Endothelial cell of umbilical vein (primary cell): ENCODE results near the gene OR2AG1.

ENCODE experiments used
- MYC ChIP-seq: IDR thresholded peaks from one replicate; pipeline ENCODE4 v1.6.1; 2011; ENCODE audit warnings: mild to moderate bottlenecking, low read depth, low read length
- TF ChIP-seq, protein P1 (sequence below), 2 donors: IDR thresholded peaks; 1 replicate in 1 of 2; 2 replicates in 1 of 2; pipeline ENCODE4 v1.5.1; 2011; ENCODE audit warnings: low read length in 2 of 2, mild to moderate bottlenecking in 2 of 2, moderate library complexity in 2 of 2, control low read depth in 1 of 2, inconsistent platforms in 1 of 2, low read depth in 1 of 2; ENCODE audit not compliant: insufficient read depth in 1 of 2; ENCODE audit errors: extremely low read depth in 1 of 2

DNA sequence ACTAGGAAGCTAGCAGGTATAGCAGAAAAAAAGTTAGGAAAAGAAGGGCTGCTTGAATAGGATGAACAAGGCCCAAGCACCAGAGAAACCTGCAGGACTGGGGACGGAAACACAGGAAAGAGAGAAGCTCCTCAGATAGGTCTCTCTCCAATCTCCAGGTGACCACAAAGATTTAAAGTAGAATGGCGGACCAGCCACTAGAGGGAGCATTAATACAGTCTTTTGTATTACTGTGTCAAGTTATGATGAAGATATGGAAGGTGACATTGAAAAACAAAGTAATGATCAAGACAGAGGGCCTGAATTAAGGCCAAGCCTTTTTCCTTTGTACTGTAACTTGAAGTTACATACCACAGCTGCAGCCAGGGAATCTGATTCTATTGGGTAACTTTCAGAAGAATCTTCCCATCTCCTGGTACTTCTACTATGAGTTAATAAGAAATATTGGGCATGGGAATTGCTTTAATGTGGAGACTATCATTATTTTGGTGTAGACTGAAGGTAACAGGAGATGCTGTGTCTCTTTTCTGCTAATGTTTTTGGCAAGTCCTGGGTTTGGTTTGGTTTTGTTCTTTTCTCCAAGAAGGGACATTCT, 44.9 kb upstream of the OR2AG1 start:
- TF ChIP-seq, protein P1, sequence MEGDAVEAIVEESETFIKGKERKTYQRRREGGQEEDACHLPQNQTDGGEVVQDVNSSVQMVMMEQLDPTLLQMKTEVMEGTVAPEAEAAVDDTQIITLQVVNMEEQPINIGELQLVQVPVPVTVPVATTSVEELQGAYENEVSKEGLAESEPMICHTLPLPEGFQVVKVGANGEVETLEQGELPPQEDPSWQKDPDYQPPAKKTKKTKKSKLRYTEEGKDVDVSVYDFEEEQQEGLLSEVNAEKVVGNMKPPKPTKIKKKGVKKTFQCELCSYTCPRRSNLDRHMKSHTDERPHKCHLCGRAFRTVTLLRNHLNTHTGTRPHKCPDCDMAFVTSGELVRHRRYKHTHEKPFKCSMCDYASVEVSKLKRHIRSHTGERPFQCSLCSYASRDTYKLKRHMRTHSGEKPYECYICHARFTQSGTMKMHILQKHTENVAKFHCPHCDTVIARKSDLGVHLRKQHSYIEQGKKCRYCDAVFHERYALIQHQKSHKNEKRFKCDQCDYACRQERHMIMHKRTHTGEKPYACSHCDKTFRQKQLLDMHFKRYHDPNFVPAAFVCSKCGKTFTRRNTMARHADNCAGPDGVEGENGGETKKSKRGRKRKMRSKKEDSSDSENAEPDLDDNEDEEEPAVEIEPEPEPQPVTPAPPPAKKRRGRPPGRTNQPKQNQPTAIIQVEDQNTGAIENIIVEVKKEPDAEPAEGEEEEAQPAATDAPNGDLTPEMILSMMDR (IDR thresholded peaks at IDR 0.05; ENCODE audit: extremely low read depth in 1 of 2, insufficient read depth in 1 of 2, low read depth in 1 of 2, low read length in 2 of 2): peak; percentile 53 to 66
- no peak for TF ChIP-seq MYC
